Endothelial cell (in vitro differentiated cells): Measurements from ENCODE around the gene CDKL4. TPM values are rescaled to one million over a fixed set of nuclear protein-coding genes. Genes with fewer than 3 reads are reported as not detected.
"Not testable (repeated sequence)": the region's sequence is repeated elsewhere in the genome, so short reads cannot be mapped to it uniquely, and the experiment has no call there.

ENCODE experiments used
- DNase-seq: peaks from one replicate; pipeline ENCODE4 v3.0.0; 2021; ENCODE audit warnings: low spot score
- H3K27ac Mint-ChIP-seq: one replicate; pipeline ENCODE4 v1.8.0; 2021; ENCODE audit warnings: mixed read lengths, inconsistent platforms; ENCODE audit not compliant: unreplicated experiment
- H3K27me3 Mint-ChIP-seq: one replicate; pipeline ENCODE4 v1.8.0; 2021; ENCODE audit warnings: mild to moderate bottlenecking, moderate library complexity, mixed read lengths, inconsistent platforms; ENCODE audit not compliant: unreplicated experiment
- H3K36me3 Mint-ChIP-seq: one replicate; pipeline ENCODE4 v1.8.0; 2021; ENCODE audit warnings: mild to moderate bottlenecking, low read depth, mixed read lengths, inconsistent platforms; ENCODE audit not compliant: unreplicated experiment
- H3K4me1 Mint-ChIP-seq: one replicate; pipeline ENCODE4 v1.8.0; 2021; ENCODE audit warnings: mild to moderate bottlenecking, mixed read lengths, inconsistent platforms; ENCODE audit not compliant: unreplicated experiment
- H3K4me3 Mint-ChIP-seq: one replicate; pipeline ENCODE4 v1.8.0; 2021; ENCODE audit warnings: mild to moderate bottlenecking, mixed read lengths, inconsistent platforms; ENCODE audit not compliant: unreplicated experiment
- H3K9me3 Mint-ChIP-seq: one replicate; pipeline ENCODE4 v1.8.0; 2021; ENCODE audit warnings: mixed read lengths, inconsistent platforms; ENCODE audit not compliant: unreplicated experiment
- total RNA-seq: library from RNA; stranded (reverse); fragmentation: NEBNext Ultra II Directional; extraction: Animal tissue kit (Norgen Biotek cat#: 25700); gene quantifications from one replicate; pipeline ENCODE4 v1.2.1, GENCODE V29; 2021; ENCODE audit not compliant: unreplicated experiment
- TF ChIP-seq, protein P1 (sequence below): fragments of 200-600 bp; sonication (generic); IDR thresholded peaks from one replicate; pipeline ENCODE4 v1.5.0; 2021; ENCODE audit warnings: antibody characterized with exemption; ENCODE audit not compliant: unreplicated experiment

CDKL4 gene
- total RNA-seq, 1 donor from 2014 or later, result 0.92 TPM

DNA sequence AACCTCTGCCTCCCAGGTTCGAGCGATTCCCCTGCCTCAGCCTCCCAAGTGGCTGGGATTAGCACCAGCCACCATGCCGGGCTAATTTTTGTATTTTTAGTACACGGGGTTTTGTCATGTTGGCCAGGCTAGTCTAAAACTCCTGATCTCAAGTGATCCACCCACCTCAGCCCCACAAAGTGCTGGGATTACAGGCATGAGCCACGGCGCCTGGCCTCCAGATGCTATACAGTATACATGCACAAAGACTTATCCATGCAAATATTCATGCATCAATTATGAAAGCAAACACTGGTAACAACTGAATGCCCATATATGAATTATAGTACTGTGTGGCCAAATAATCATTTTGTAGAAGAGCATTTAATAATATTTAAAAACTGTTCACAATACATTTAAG, 86.9 kb downstream of the CDKL4 start:
- Mint-ChIP-seq H3K9me3 (no peaks in the 10 kb centered on the region), H3K4me1 (no peaks in the 10 kb centered on the region), H3K27me3 (no peaks in the 10 kb centered on the region), H3K27ac (no peak overlapping the region), H3K36me3 (no peaks in the 10 kb centered on the region), H3K4me3 (no peak overlapping the region)
- no peak for DNase-seq
- TF ChIP-seq, protein P1, sequence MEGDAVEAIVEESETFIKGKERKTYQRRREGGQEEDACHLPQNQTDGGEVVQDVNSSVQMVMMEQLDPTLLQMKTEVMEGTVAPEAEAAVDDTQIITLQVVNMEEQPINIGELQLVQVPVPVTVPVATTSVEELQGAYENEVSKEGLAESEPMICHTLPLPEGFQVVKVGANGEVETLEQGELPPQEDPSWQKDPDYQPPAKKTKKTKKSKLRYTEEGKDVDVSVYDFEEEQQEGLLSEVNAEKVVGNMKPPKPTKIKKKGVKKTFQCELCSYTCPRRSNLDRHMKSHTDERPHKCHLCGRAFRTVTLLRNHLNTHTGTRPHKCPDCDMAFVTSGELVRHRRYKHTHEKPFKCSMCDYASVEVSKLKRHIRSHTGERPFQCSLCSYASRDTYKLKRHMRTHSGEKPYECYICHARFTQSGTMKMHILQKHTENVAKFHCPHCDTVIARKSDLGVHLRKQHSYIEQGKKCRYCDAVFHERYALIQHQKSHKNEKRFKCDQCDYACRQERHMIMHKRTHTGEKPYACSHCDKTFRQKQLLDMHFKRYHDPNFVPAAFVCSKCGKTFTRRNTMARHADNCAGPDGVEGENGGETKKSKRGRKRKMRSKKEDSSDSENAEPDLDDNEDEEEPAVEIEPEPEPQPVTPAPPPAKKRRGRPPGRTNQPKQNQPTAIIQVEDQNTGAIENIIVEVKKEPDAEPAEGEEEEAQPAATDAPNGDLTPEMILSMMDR, result no peak

DNA sequence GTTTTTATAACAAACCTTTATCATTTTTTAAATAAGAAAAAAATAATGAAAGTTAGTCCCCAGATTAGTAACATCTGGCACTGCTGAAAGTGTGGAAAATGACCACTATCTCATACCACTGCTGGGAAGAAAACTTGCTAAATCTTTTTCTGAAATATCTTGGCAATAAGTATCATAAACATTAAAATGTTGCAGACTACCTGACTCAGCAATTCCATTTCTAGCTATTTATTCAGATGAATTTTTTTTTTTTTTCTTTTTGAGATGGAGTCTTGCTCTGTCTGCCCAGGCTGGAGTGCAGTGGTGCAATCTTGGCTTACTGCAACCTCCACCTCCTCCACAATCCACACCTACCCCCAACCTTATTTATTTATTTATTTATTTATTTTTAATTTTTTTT, 87.7 kb downstream of the CDKL4 start:
- DNase-seq, result no peak
- Mint-ChIP-seq H3K4me1 (no peaks in the 10 kb centered on the region), H3K4me3 (no peak overlapping the region), H3K27me3 (no peaks in the 10 kb centered on the region), H3K36me3 (no peaks in the 10 kb centered on the region), H3K27ac (no peak overlapping the region), H3K9me3 (no peaks in the 10 kb centered on the region)
- TF ChIP-seq, protein P1, result no peak

DNA sequence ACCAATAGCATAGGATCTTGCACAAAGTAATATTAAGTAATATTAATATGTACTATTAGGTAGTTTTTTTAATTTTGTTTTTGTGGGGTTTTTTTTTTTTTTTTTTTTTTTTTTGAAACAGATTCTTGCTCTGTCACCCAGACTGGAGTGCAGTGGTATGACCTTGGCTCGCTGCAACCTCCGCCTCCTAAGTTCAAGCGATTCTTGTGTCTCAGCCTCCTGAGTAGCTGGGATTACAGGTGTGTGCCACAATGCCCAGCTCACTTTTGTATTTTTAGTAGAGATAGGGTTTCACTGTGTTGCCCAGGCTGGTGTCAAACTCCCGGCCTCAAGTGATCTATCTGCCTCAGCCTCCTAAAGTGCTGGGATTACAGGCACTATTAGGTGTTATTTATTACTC, 88.2 kb downstream of the CDKL4 start:
- not testable (repeated sequence) for H3K4me3 Mint-ChIP-seq, H3K27me3 Mint-ChIP-seq, H3K36me3 Mint-ChIP-seq, H3K4me1 Mint-ChIP-seq, H3K27ac Mint-ChIP-seq, DNase-seq, H3K9me3 Mint-ChIP-seq

DNA sequence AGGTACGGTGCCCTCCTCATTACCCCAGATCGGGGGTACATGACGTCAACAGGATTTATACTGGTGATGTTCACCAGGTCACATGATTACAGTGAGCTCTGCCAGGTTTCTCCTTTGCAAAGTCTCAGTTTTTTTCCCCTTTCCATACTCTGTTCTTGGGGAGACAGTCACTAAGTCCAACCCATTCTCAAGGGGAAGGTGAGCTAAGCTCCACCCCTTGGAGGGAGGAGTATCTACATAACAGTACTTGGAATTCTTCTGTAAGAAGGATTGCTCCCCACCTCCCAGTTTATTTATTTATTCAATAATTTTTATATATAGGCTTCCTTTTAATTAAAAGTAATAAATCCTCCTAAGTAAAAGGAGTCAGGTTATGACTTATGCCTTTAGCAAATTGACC, 88.8 kb downstream of the CDKL4 start:
- TF ChIP-seq, protein P1, result no peak
- H3K27me3 Mint-ChIP-seq, result no peaks in the 10 kb centered on the region
- no peaks in the 10 kb centered on the region for H3K4me1 Mint-ChIP-seq
- H3K36me3 Mint-ChIP-seq, result no peaks in the 10 kb centered on the region
- no peak overlapping the region for H3K27ac Mint-ChIP-seq
- no peaks in the 10 kb centered on the region for H3K9me3 Mint-ChIP-seq
- H3K4me3 Mint-ChIP-seq, result no peak overlapping the region
- DNase-seq, result no peak

DNA sequence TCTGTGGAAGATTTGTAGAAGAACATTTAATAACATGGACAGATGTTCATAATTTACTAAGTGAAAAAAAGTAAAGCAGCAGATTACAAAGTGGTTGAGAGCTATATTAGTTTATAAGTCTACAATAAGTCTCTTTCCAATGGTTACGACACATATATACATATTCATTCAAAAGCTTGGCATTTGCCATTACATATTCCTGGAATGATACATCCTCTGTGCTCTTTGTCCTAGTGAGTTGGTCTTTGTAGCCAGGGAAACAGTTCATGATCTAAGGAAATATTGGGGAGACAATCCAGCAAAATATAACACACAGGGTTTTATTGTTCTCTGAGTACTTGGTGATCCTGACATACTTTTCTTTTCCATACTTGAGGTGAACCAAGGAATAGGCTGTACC, 90.5 kb downstream of the CDKL4 start:
- no peaks in the 10 kb centered on the region for H3K36me3 Mint-ChIP-seq
- H3K4me3 Mint-ChIP-seq, result no peak overlapping the region
- H3K4me1 Mint-ChIP-seq, result no peaks in the 10 kb centered on the region
- no peak for DNase-seq
- no peaks in the 10 kb centered on the region for H3K27me3 Mint-ChIP-seq
- TF ChIP-seq, protein P1, result no peak
- no peaks in the 10 kb centered on the region for H3K9me3 Mint-ChIP-seq
- H3K27ac Mint-ChIP-seq, result no peak overlapping the region

DNA sequence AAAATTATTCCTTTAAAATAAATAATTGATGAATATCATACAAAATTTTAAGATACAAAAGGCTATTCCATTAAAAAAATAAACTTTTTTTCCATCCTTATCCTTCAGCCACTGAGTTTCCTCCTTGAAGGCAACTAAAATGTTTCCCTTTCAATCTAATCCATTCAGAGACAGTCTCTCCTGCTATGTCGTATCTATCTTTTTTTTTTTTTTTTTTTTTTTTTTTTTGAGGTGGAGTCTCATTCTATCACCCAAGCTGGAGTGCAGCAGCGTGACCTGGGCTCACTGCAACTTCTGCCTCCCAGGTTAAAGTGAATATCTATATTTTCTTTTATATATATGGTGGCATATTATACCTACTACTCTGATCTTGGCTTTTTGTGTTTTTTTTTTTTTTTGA, 91.3 kb downstream of the CDKL4 start:
- H3K4me3 Mint-ChIP-seq, result no peak overlapping the region
- H3K36me3 Mint-ChIP-seq, result no peaks in the 10 kb centered on the region
- no peak for DNase-seq
- no peaks in the 10 kb centered on the region for H3K27me3 Mint-ChIP-seq
- H3K27ac Mint-ChIP-seq, result no peak overlapping the region
- no peaks in the 10 kb centered on the region for H3K4me1 Mint-ChIP-seq
- TF ChIP-seq, protein P1, result no peak
- no peaks in the 10 kb centered on the region for H3K9me3 Mint-ChIP-seq
